Natural killer cell (primary cell): ENCODE measurements around the gene CRABP2. TPM values are rescaled to one million over a fixed set of nuclear protein-coding genes. Genes with fewer than 3 reads are reported as not detected.

Experiments
- ATAC-seq, 3 donors: fragments of 150-1000 bp in 2 of 3; fragments of 200-7000 bp in 1 of 3; cut with Tn5 transposase; 1 replicate in 1 of 3; 2 replicates in 2 of 3; pipeline ENCODE4 v1.10.0; 2021; ENCODE audit warnings: mild to moderate bottlenecking in 2 of 3, moderate library complexity in 2 of 3
- DNase-seq, 2 donors: peaks; one replicate each; pipeline versions ENCODE4 v3.0.0 to v3.0.0-alpha.2; 2013 to 2021; ENCODE audit warnings: mixed read lengths in 1 of 2
- H3K27ac ChIP-seq: one replicate; pipeline ENCODE4 v1.5.1; 2013; ENCODE audit warnings: mild to moderate bottlenecking, low read length
- H3K27me3 ChIP-seq: one replicate; pipeline ENCODE4 v1.6.1; 2013; ENCODE audit warnings: low read length; ENCODE audit not compliant: control insufficient read depth, insufficient read depth
- H3K36me3 ChIP-seq: one replicate; pipeline ENCODE4 v1.6.1; 2013; ENCODE audit warnings: low read length; ENCODE audit not compliant: control insufficient read depth, insufficient read depth
- H3K4me1 ChIP-seq: one replicate; pipeline ENCODE4 v1.6.1; 2013; ENCODE audit warnings: low read length; ENCODE audit not compliant: control insufficient read depth, insufficient read depth
- H3K4me3 ChIP-seq: one replicate; pipeline ENCODE4 v1.5.1; 2013; ENCODE audit warnings: low read length
- H3K9me3 ChIP-seq: one replicate; pipeline ENCODE4 v1.6.1; 2013; ENCODE audit warnings: low read length; ENCODE audit not compliant: control insufficient read depth, insufficient read depth
- H3K27ac Mint-ChIP-seq, 2 donors: one replicate each; pipeline ENCODE4 v1.8.0; 2022; ENCODE audit warnings: mild to moderate bottlenecking in 2 of 2, mixed read lengths in 2 of 2, moderate library complexity in 1 of 2
- H3K27me3 Mint-ChIP-seq, 2 donors: one replicate each; pipeline ENCODE4 v1.8.0; 2022; ENCODE audit warnings: low read depth in 2 of 2, mixed read lengths in 2 of 2
- H3K36me3 Mint-ChIP-seq: one replicate; pipeline ENCODE4 v1.8.0; 2022; ENCODE audit warnings: mixed read lengths
- H3K4me1 Mint-ChIP-seq, 2 donors: one replicate each; pipeline ENCODE4 v1.8.0; 2022; ENCODE audit warnings: mixed read lengths in 2 of 2
- H3K4me3 Mint-ChIP-seq: one replicate; pipeline ENCODE4 v1.8.0; 2022; ENCODE audit warnings: mild to moderate bottlenecking, moderate library complexity, mixed read lengths
- H3K9me3 Mint-ChIP-seq, 2 donors: one replicate each; pipeline ENCODE4 v1.8.0; 2022; ENCODE audit warnings: mixed read lengths in 2 of 2
- WGBS: methylation state at CpG from one replicate; pipeline ENCODE4 v1.1.7; 2013; ENCODE audit warnings: missing lambda C conversion rate; ENCODE audit not compliant: insufficient coverage; 5-methylcytosine and 5-hydroxymethylcytosine counted together
- intact Hi-C: fragments of 100-400 bp; cut with micrococcal nuclease; formaldehyde crosslinking; loops from one replicate; pipeline ENCODE4 v1.14.2; 2022
- total RNA-seq, 4 donors: library from RNA; stranded (reverse); fragments of 120-200 nt in 1 of 4; gene quantifications; one replicate each; pipeline versions ENCODE4 v1.2.3 to v1.2.4, GENCODE V29; 2013 to 2022
- TF ChIP-seq, protein P1 (sequence below): fragments of 200-600 bp; IDR thresholded peaks from one replicate; pipeline ENCODE4 v1.8.0; 2022; ENCODE audit warnings: antibody characterized with exemption

CRABP2 gene
- total RNA-seq, 3 donors from 2014 or later (not counting 1 experiment from before 2014, with no cell fraction given), result 3.0 to 3.8 (median 3.0) TPM

DNA sequence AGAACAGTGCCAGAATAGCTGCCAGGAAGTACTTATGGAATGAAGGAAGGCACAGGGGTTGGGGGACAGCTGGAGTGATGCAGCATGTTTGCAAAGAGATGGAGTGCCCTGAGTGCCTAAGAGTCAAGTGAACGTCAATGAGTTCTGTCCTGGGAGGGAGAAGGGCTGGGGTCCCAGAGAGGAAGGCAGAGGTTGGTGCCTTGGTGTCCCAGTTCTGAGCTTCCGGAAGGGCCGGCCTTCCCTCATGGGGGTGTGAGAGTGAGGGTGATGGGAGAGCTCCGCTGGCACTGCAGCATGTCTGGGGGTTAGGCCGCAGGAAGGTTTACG lies 45.8 kb downstream of the CRABP2 start:
- 37% methylated on average over 6 of the region's 6 CpGs for WGBS
- intact Hi-C loops, result no loop called here
- ATAC-seq (no peak), DNase-seq (no peak)
- Histone ChIP-seq H3K27me3 (peaks cover 25% of the 10 kb centered on the region), H3K36me3 (no peaks in the 10 kb centered on the region), H3K9me3 (no peaks in the 10 kb centered on the region), H3K4me3 (no peak overlapping the region), H3K27ac (peak overlapping the region; percentile 2), H3K4me1 (peaks cover 67% of the 10 kb centered on the region)
- TF ChIP-seq, protein P1, sequence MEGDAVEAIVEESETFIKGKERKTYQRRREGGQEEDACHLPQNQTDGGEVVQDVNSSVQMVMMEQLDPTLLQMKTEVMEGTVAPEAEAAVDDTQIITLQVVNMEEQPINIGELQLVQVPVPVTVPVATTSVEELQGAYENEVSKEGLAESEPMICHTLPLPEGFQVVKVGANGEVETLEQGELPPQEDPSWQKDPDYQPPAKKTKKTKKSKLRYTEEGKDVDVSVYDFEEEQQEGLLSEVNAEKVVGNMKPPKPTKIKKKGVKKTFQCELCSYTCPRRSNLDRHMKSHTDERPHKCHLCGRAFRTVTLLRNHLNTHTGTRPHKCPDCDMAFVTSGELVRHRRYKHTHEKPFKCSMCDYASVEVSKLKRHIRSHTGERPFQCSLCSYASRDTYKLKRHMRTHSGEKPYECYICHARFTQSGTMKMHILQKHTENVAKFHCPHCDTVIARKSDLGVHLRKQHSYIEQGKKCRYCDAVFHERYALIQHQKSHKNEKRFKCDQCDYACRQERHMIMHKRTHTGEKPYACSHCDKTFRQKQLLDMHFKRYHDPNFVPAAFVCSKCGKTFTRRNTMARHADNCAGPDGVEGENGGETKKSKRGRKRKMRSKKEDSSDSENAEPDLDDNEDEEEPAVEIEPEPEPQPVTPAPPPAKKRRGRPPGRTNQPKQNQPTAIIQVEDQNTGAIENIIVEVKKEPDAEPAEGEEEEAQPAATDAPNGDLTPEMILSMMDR, result no peak
- peak overlapping the region; percentile 68 for H3K4me3 Mint-ChIP-seq
- no peaks in the 10 kb centered on the region for H3K36me3 Mint-ChIP-seq
- peaks cover 50 to 63% of the 10 kb centered on the region in 2 donors for H3K4me1 Mint-ChIP-seq
- H3K27me3 Mint-ChIP-seq, result peaks cover 21 to 26% of the 10 kb centered on the region in 2 donors
- H3K27ac Mint-ChIP-seq, result peak overlapping the region; percentile 83 to 85
- no peaks in the 10 kb centered on the region for H3K9me3 Mint-ChIP-seq

DNA sequence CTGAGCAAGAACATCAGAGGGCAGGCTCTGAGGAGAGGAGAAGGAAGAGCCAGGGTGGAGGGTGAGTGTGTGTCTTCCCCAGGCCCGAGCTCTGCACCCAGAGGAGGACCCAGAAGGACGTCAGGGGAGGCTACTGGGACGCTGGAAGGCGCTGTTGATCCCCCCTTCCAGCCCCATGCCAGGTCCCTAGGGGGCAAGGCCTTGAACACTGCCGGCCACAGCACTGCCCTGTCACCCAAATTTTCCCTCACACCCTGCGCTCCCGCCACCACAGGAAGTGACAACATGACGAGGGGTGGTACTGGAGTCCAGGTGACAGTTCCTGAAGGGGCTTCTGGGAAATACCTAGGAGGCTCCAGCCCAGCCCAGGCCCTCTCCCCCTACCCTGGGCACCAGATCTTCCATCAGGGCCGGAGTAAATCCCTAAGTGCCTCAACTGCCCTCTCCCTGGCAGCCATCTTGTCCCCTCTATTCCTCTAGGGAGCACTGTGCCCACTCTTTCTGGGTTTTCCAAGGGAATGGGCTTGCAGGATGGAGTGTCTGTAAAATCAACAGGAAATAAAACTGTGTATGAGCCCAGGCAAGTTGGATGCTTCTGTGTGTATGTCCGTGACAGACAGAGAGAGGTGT lies 46.3 kb downstream of the CRABP2 start:
- peak overlapping the region; percentile 83 to 85 for H3K27ac Mint-ChIP-seq
- no peak for ATAC-seq
- no peak overlapping the region for H3K27ac ChIP-seq

DNA sequence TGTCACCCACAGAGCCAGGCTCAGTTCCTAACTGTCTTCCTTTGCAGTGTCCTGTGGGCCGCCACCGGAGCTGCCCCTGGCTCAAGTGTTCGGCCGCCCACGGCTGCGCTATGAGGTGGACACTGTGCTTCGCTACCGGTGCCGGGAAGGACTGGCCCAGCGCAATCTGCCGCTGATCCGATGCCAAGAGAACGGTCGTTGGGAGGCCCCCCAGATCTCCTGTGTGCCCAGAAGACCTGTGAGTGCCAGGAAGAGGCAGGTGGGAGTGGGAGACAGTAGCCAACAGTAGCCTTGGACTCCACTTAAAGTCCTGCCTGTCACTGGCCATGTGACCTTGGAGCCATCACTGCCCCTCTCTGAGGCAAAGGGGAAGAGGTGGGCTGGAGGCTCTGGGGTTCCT lies 46.9 kb downstream of the CRABP2 start:
- no peak for DNase-seq
- intact Hi-C loops, result no loop called here
- Mint-ChIP-seq H3K27ac (peak overlapping the region; percentile 83 to 85), H3K27me3 (peaks cover 32 to 37% of the 10 kb centered on the region in 2 donors), H3K36me3 (no peaks in the 10 kb centered on the region), H3K9me3 (no peaks in the 10 kb centered on the region), H3K4me1 (peaks cover 50 to 63% of the 10 kb centered on the region in 2 donors), H3K4me3 (peak overlapping the region; percentile 49)
- TF ChIP-seq, protein P1, result no peak
- Histone ChIP-seq H3K27me3 (peaks cover 25% of the 10 kb centered on the region), H3K4me1 (peaks cover 62% of the 10 kb centered on the region), H3K9me3 (no peaks in the 10 kb centered on the region), H3K27ac (no peak overlapping the region), H3K36me3 (no peaks in the 10 kb centered on the region), H3K4me3 (no peak overlapping the region)
- 95% methylated on average over 14 of the region's 14 CpGs for WGBS
- ATAC-seq, result no peak

More for the DNA sequence above, 46.3 kb downstream of the CRABP2 start:
- Mint-ChIP-seq H3K27me3 (peaks cover 27 to 31% of the 10 kb centered on the region in 2 donors), H3K9me3 (no peaks in the 10 kb centered on the region), H3K4me1 (peaks cover 50 to 63% of the 10 kb centered on the region in 2 donors), H3K4me3 (peak overlapping the region; percentile 68), H3K36me3 (no peaks in the 10 kb centered on the region)
- WGBS, result 62% methylated on average over 10 of the region's 10 CpGs
- intact Hi-C loops, result no loop called here
- DNase-seq, result no peak
- Histone ChIP-seq H3K4me3 (no peak overlapping the region), H3K36me3 (no peaks in the 10 kb centered on the region), H3K9me3 (no peaks in the 10 kb centered on the region), H3K4me1 (peaks cover 62% of the 10 kb centered on the region), H3K27me3 (peaks cover 25% of the 10 kb centered on the region)
- TF ChIP-seq, protein P1, result no peak
